ENCODE measurements around the gene OLIG2. TPM values are rescaled to one million over a fixed set of nuclear protein-coding genes. Genes with fewer than 3 reads are reported as not detected.
A peak's percentile ranks its signal among the peaks of the same experiment; 100 is the strongest.

The OLIG2 gene
- polyA plus RNA-seq, 1 of the 3 experiments (the other 2 are of a cell fraction) = not detected

- H2AFZ ChIP-seq (ENCODE audit: low read depth) = no peak overlapping the region
- no peaks in the 10 kb centered on the region for H3K79me2 ChIP-seq (ENCODE audit: insufficient read depth)
- no peak overlapping the region for H3K4me2 ChIP-seq
- no peaks in the 10 kb centered on the region for H3K9me2 ChIP-seq
- POLR2A ChIA-PET = no interaction called here
- H3K9ac ChIP-seq = no peak overlapping the region
- no peaks in the 10 kb centered on the region for H3K4me1 ChIP-seq (ENCODE audit: control insufficient read depth in 1 of 2, insufficient read depth in 2 of 2, low read depth in 1 of 2, low read length in 1 of 2)
- DNase-seq = peak; percentile 12
- CTCF ChIA-PET = no interaction called here
- peaks cover 95% of the 10 kb centered on the region for H3K27me3 ChIP-seq (ENCODE audit: insufficient read depth)
- H3F3A ChIP-seq (replicated peaks; ENCODE audit: insufficient read depth) = no peaks in the 10 kb centered on the region
- H3K27ac ChIP-seq (ENCODE audit: low read depth in 2 of 2, low read length in 1 of 2) = no peak overlapping the region
- no peak overlapping the region for H3K4me3 ChIP-seq (ENCODE audit: low read depth in 2 of 2, low read length in 1 of 2)
- H4K20me1 ChIP-seq (ENCODE audit: insufficient read depth) = no peaks in the 10 kb centered on the region
- no peaks in the 10 kb centered on the region for H3K36me3 ChIP-seq (replicated peaks in 1 of 2; ENCODE audit: control insufficient read depth in 1 of 2, insufficient read depth in 2 of 2, low read length in 1 of 2)
- no peaks in the 10 kb centered on the region for H3K9me3 ChIP-seq
- TF ChIP-seq PBX3 (IDR thresholded peaks at IDR 0.05) (no peak), RCOR1 (IDR thresholded peaks at IDR 0.05; ENCODE audit: low read length) (no peak), EZH2phosphoT487 (IDR thresholded peaks at IDR 0.05; ENCODE audit: borderline replicate concordance, low read depth) (0 out of 2 replicates have a peak, but pooled peaks have one; percentile 1), ELF1 (IDR thresholded peaks at IDR 0.05) (no peak), TAF1 (IDR thresholded peaks at IDR 0.05; ENCODE audit: borderline replicate concordance, low read depth, low read length) (no peak)
- WGBS (ENCODE audit: low lambda C conversion rate) = 9% methylated on average over 10 of the region's 17 CpGs
These were observed 3.3 kb upstream of the OLIG2 start for GRCh38 chr21:33022489-33022827.

GRCh38 chr21:33022828-33023573, 2.7 kb upstream of the OLIG2 start:
- H2AFZ ChIP-seq (ENCODE audit: low read depth) = no peak overlapping the region
- no peaks in the 10 kb centered on the region for H3K79me2 ChIP-seq (ENCODE audit: insufficient read depth)
- no peaks in the 10 kb centered on the region for H3K9me3 ChIP-seq
- no peaks in the 10 kb centered on the region for H3K9me2 ChIP-seq
- H4K20me1 ChIP-seq (ENCODE audit: insufficient read depth) = no peaks in the 10 kb centered on the region
- no peak overlapping the region for H3K27ac ChIP-seq (ENCODE audit: low read depth in 2 of 2, low read length in 1 of 2)
- 2% methylated on average over 20 of the region's 52 CpGs for WGBS (ENCODE audit: low lambda C conversion rate)
- POLR2A ChIA-PET = no interaction called here
- CTCF ChIA-PET = no interaction called here
- peaks cover 95% of the 10 kb centered on the region for H3K27me3 ChIP-seq (ENCODE audit: insufficient read depth)
- H3K4me2 ChIP-seq = no peak overlapping the region
- peak; percentile 28 for DNase-seq
- TF ChIP-seq, protein P1, sequence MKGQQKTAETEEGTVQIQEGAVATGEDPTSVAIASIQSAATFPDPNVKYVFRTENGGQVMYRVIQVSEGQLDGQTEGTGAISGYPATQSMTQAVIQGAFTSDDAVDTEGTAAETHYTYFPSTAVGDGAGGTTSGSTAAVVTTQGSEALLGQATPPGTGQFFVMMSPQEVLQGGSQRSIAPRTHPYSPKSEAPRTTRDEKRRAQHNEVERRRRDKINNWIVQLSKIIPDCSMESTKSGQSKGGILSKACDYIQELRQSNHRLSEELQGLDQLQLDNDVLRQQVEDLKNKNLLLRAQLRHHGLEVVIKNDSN (IDR thresholded peaks at IDR 0.05; ENCODE audit: borderline replicate concordance, low read depth) = no peak
- TF ChIP-seq FOSL2 (IDR thresholded peaks at IDR 0.05; ENCODE audit: borderline replicate concordance, low read depth) (no peak), EZH2phosphoT487 (IDR thresholded peaks at IDR 0.05; ENCODE audit: borderline replicate concordance, low read depth) (0 out of 2 replicates have a peak, but pooled peaks have one; percentile 3), POLR2AphosphoS5 (IDR thresholded peaks at IDR 0.05; ENCODE audit: low read depth, low read length) (no peak), TEAD4 (IDR thresholded peaks at IDR 0.05; ENCODE audit: borderline replicate concordance, insufficient read depth) (no peak)
- H3F3A ChIP-seq (replicated peaks; ENCODE audit: insufficient read depth) = no peaks in the 10 kb centered on the region
- H3K36me3 ChIP-seq (replicated peaks in 1 of 2; ENCODE audit: control insufficient read depth in 1 of 2, insufficient read depth in 2 of 2, low read length in 1 of 2) = no peaks in the 10 kb centered on the region
- no peak overlapping the region for H3K9ac ChIP-seq
- no peak overlapping the region for H3K4me3 ChIP-seq (ENCODE audit: low read depth in 2 of 2, low read length in 1 of 2)
- no peaks in the 10 kb centered on the region for H3K4me1 ChIP-seq (ENCODE audit: control insufficient read depth in 1 of 2, insufficient read depth in 2 of 2, low read depth in 1 of 2, low read length in 1 of 2)

Measured in SK-N-SH (cell line).